CD4-positive, alpha-beta T cell (primary cell): ENCODE results near the gene SCRG1. TPM values are rescaled to one million over a fixed set of nuclear protein-coding genes. Genes with fewer than 3 reads are reported as not detected.
A peak's percentile ranks its signal among the peaks of the same experiment; 100 is the strongest.

Source experiments
- ATAC-seq: fragments of 200-7000 bp; cut with Tn5 transposase; one replicate; pipeline ENCODE4 v1.10.0; 2022; ENCODE audit warnings: mild to moderate bottlenecking; ENCODE audit not compliant: poor library complexity
- CTCF ChIA-PET: fragments of 350-600 bp; sonication (Branson Sonifier 250); formaldehyde crosslinking; loops from one replicate; lab custom pipeline; 2021; ENCODE audit warnings: antibody characterized with exemption, inconsistent platforms; lab: Charles Lee
- POLR2A ChIA-PET: fragments of 350-600 bp; sonication (Branson Sonifier 250); formaldehyde crosslinking; loops from one replicate; lab custom pipeline; 2021; ENCODE audit warnings: antibody characterized with exemption, inconsistent platforms; lab: Charles Lee
- DNase-seq, 14 experiments: peaks; one replicate each; pipeline ENCODE4 v3.0.0-alpha.2; 2013 to 2020; ENCODE audit warnings: mixed read lengths in 2 of 14
- H3K27ac ChIP-seq, 2 donors: one replicate each; pipeline versions ENCODE4 v1.5.1 to v1.7.0; 2013; ENCODE audit warnings: low read length in 2 of 2, low read depth in 1 of 2, mild to moderate bottlenecking in 1 of 2
- H3K27me3 ChIP-seq, 2 experiments: 1 replicate in 1 of 2; 2 replicates in 1 of 2; pipeline versions ENCODE4 v1.6.1 to v1.7.0; 2013; ENCODE audit warnings: low read length in 2 of 2, control low read depth in 1 of 2, mild to moderate bottlenecking in 1 of 2, moderate library complexity in 1 of 2; ENCODE audit not compliant: insufficient read depth in 2 of 2, control insufficient read depth in 1 of 2
- H3K36me3 ChIP-seq: one replicate; pipeline ENCODE4 v1.6.1; 2013; ENCODE audit warnings: low read length, control low read depth; ENCODE audit not compliant: insufficient read depth
- H3K4me1 ChIP-seq: one replicate; pipeline ENCODE4 v1.6.1; 2013; ENCODE audit warnings: low read length, control low read depth; ENCODE audit not compliant: insufficient read depth
- H3K4me3 ChIP-seq: one replicate; pipeline ENCODE4 v1.5.1; 2013; ENCODE audit warnings: mild to moderate bottlenecking, low read length, moderate library complexity
- H3K9me3 ChIP-seq, 2 experiments: 1 replicate in 1 of 2; 2 replicates in 1 of 2; pipeline versions ENCODE4 v1.6.1 to v1.7.0; 2013; ENCODE audit warnings: low read length in 2 of 2, mild to moderate bottlenecking in 2 of 2, control low read depth in 1 of 2, moderate library complexity in 1 of 2; ENCODE audit not compliant: control insufficient read depth in 1 of 2, insufficient read depth in 1 of 2
- H3K27ac Mint-ChIP-seq: one replicate; pipeline ENCODE4 v1.8.0; 2020; ENCODE audit warnings: mixed read lengths
- H3K27me3 Mint-ChIP-seq: one replicate; pipeline ENCODE4 v1.8.0; 2021; ENCODE audit warnings: mixed read lengths
- H3K36me3 Mint-ChIP-seq: one replicate; pipeline ENCODE4 v1.8.0; 2021; ENCODE audit warnings: low read depth, mixed read lengths
- H3K4me1 Mint-ChIP-seq: one replicate; pipeline ENCODE4 v1.8.0; 2021; ENCODE audit warnings: low read depth, mixed read lengths
- H3K4me3 Mint-ChIP-seq: one replicate; pipeline ENCODE4 v1.8.0; 2020; ENCODE audit warnings: mild to moderate bottlenecking, mixed read lengths
- H3K9me3 Mint-ChIP-seq: one replicate; pipeline ENCODE4 v1.8.0; 2020; ENCODE audit warnings: mixed read lengths
- CTCF ChIP-seq: fragments of 200-600 bp; IDR thresholded peaks from one replicate; pipeline ENCODE4 v1.8.0; 2022; ENCODE audit warnings: antibody characterized with exemption, mild to moderate bottlenecking
- intact Hi-C, 2 experiments: fragments of 100-400 bp; cut with DNase I in 1 of 2; cut with micrococcal nuclease in 1 of 2; formaldehyde crosslinking; loops; one replicate each; pipeline versions ENCODE4 v1.15.1 to v1.9.0; 2023 to 2025; cut with DNase I, micrococcal nuclease
- total RNA-seq, 174 experiments: library from RNA in 2 of 174; stranded (reverse) in 2 of 174; gene quantifications; one replicate each; pipeline ENCODE4 v1.2.3 and lab custom pipeline; 2021 to 2026

Gene SCRG1
- total RNA-seq, 2 experiments from 2014 or later: not detected

- Histone ChIP-seq H3K27ac (no peak overlapping the region), H3K4me1 (peaks cover 16% of the 10 kb centered on the region), H3K27me3 (no peaks in the 10 kb centered on the region), H3K36me3 (peaks cover 10% of the 10 kb centered on the region), H3K4me3 (peak overlapping the region; percentile 88), H3K9me3 (no peaks in the 10 kb centered on the region)
- TF ChIP-seq CTCF: no peak
- H3K4me1 Mint-ChIP-seq: peaks cover 37% of the 10 kb centered on the region
- H3K27ac Mint-ChIP-seq: peak overlapping the region; percentile 96
- no peaks in the 10 kb centered on the region for H3K9me3 Mint-ChIP-seq
- peaks cover 36% of the 10 kb centered on the region for H3K36me3 Mint-ChIP-seq
- ATAC-seq: peak; percentile 13
- intact Hi-C loops: loop anchor here (1.0 to 10.0 kb wide), 4 partner anchors 35 to 950 kb away; partner anchors contain the start of genes CEP44 (in 2 of the 2), FBXO8 (in 2 of the 2), GALNT7 (in 1 of the 2) and SAP30 (in 1 of the 2)
- ChIA-PET CTCF (interaction anchor here (0.8 to 1.1 kb wide), 2 partner anchors 35 to 37 kb away, joined by 3 to 4 read pairs; no protein-coding TSS in a partner anchor), POLR2A (interaction anchor here (0.6 to 6.8 kb wide), 27 partner anchors 10 to 949 kb away, joined by 3 to 373 read pairs (median 5); partner anchors contain the start of genes CEP44, FBXO8, GALNT7 and SAP30)
- H3K27me3 Mint-ChIP-seq: peaks cover 13% of the 10 kb centered on the region
- H3K4me3 Mint-ChIP-seq: peak overlapping the region; percentile 97
- peak in 6 of 14 experiments; percentile 1 to 66 (median 35) for DNase-seq
These were observed 63.8 kb downstream of the SCRG1 start for GRCh38 chr4:173334891-173335752.

Other genes with a start within 250 kb of the SCRG1 start
- 1 to 10 TPM; 4.6 to 4.8 TPM for gene GALNT7, start 230.3 kb downstream of the SCRG1 start, total RNA-seq
- 100 to 1,000 TPM; 228 to 232 TPM for gene HMGB2, start 64.8 kb downstream of the SCRG1 start, total RNA-seq
- gene SAP30, start 28.2 kb downstream of the SCRG1 start, total RNA-seq: 1 to 10 TPM; 2.5 to 3.9 TPM
- gene HAND2, start 131.1 kb upstream of the SCRG1 start, total RNA-seq: not detected